ENCODE measurements around the gene RAPGEF3.

DNA sequence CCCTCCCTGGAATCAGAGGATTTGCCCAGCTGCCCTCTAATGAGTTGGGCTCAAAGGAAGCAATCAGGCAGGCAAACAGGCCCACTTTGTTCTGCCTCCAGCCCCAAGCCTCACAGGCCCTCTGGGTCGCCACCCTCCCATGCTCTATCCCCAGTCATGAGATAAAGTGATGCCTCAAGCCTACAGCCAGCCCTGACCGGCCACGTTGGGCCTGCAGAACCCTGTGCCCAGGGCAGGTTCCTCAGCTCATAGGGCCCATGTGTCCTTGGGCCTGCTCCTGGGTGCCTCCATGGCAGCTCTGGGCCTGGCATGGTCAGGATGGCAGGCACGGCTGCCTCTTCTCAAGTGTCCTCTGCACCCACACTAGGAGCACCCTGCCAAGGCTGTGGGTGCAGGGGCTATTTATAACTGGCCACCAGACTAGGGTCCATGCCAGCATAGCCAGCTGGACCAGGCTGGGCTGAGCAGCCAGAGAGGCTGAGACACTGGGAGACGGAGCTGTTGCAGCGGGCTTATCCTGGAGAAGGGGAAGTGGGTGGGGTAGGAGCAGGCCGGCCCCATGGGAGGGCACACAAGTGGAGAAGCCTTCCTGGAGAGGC is 40.8 kb upstream of the RAPGEF3 start:
- TF ChIP-seq, protein P1, sequence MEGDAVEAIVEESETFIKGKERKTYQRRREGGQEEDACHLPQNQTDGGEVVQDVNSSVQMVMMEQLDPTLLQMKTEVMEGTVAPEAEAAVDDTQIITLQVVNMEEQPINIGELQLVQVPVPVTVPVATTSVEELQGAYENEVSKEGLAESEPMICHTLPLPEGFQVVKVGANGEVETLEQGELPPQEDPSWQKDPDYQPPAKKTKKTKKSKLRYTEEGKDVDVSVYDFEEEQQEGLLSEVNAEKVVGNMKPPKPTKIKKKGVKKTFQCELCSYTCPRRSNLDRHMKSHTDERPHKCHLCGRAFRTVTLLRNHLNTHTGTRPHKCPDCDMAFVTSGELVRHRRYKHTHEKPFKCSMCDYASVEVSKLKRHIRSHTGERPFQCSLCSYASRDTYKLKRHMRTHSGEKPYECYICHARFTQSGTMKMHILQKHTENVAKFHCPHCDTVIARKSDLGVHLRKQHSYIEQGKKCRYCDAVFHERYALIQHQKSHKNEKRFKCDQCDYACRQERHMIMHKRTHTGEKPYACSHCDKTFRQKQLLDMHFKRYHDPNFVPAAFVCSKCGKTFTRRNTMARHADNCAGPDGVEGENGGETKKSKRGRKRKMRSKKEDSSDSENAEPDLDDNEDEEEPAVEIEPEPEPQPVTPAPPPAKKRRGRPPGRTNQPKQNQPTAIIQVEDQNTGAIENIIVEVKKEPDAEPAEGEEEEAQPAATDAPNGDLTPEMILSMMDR (IDR thresholded peaks at IDR 0.05): no peak
- no peak for TF ChIP-seq POLR2A (IDR thresholded peaks at IDR 0.05)

All from upper lobe of left lung (tissue), 4 donors.